HL-60 (cell line): ENCODE measurements around the gene ALG6.

Experiments used
- DNase-seq, 2 experiments: peaks; one replicate each; pipeline ENCODE4 v3.0.0-alpha.2; 2010 to 2020; ENCODE audit warnings: low read depth in 1 of 2, low spot score in 1 of 2
- H3K27ac ChIP-seq: fragments of 250-450 bp; sonication (Bioruptor Pico); replicated peaks from 2 replicates; pipeline ENCODE4 v1.5.1; 2020; ENCODE audit warnings: mild to moderate bottlenecking, moderate library complexity
- H3K27me3 ChIP-seq: fragments of 250-450 bp; sonication (Bioruptor Pico); 2 replicates; pipeline ENCODE4 v1.5.1; 2021; ENCODE audit warnings: mild to moderate bottlenecking, moderate library complexity; ENCODE audit not compliant: insufficient read depth, poor library complexity, severe bottlenecking
- H3K4me3 ChIP-seq: replicated peaks from 2 replicates; pipeline ENCODE4 v1.5.1; 2011; ENCODE audit warnings: mild to moderate bottlenecking, control low read depth, low read length; ENCODE audit not compliant: insufficient read depth
- GABPA ChIP-seq: IDR thresholded peaks from 2 replicates; pipeline ENCODE4 v1.6.1; 2012; ENCODE audit warnings: low read depth
- POLR2AphosphoS5 ChIP-seq: IDR thresholded peaks from 2 replicates; pipeline ENCODE4 v1.6.1; 2012; ENCODE audit warnings: low read depth
- SPI1 ChIP-seq: IDR thresholded peaks from 2 replicates; pipeline ENCODE4 v1.6.1; 2012; ENCODE audit warnings: low read depth, mild to moderate bottlenecking, borderline replicate concordance
- TF ChIP-seq, protein P1 (sequence below): IDR thresholded peaks from one replicate; pipeline ENCODE4 v1.5.1; 2011; ENCODE audit warnings: low read length, control low read depth, inconsistent platforms; ENCODE audit not compliant: insufficient read depth
- TF ChIP-seq, protein P2 (sequence below): IDR thresholded peaks from 2 replicates; pipeline ENCODE4 v1.6.1; 2012; ENCODE audit warnings: low read depth; ENCODE audit not compliant: insufficient replicate concordance

ALG6 gene

GRCh38 chr1:63475761-63476160 is 108.3 kb downstream of the ALG6 start:
- DNase-seq: no peak
- no peak overlapping the region for H3K27ac ChIP-seq
- H3K27me3 ChIP-seq: no peaks in the 10 kb centered on the region
- TF ChIP-seq, protein P1, sequence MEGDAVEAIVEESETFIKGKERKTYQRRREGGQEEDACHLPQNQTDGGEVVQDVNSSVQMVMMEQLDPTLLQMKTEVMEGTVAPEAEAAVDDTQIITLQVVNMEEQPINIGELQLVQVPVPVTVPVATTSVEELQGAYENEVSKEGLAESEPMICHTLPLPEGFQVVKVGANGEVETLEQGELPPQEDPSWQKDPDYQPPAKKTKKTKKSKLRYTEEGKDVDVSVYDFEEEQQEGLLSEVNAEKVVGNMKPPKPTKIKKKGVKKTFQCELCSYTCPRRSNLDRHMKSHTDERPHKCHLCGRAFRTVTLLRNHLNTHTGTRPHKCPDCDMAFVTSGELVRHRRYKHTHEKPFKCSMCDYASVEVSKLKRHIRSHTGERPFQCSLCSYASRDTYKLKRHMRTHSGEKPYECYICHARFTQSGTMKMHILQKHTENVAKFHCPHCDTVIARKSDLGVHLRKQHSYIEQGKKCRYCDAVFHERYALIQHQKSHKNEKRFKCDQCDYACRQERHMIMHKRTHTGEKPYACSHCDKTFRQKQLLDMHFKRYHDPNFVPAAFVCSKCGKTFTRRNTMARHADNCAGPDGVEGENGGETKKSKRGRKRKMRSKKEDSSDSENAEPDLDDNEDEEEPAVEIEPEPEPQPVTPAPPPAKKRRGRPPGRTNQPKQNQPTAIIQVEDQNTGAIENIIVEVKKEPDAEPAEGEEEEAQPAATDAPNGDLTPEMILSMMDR: no peak
- TF ChIP-seq POLR2AphosphoS5 (no peak), SPI1 (no peak), GABPA (no peak)
- TF ChIP-seq, protein P2, sequence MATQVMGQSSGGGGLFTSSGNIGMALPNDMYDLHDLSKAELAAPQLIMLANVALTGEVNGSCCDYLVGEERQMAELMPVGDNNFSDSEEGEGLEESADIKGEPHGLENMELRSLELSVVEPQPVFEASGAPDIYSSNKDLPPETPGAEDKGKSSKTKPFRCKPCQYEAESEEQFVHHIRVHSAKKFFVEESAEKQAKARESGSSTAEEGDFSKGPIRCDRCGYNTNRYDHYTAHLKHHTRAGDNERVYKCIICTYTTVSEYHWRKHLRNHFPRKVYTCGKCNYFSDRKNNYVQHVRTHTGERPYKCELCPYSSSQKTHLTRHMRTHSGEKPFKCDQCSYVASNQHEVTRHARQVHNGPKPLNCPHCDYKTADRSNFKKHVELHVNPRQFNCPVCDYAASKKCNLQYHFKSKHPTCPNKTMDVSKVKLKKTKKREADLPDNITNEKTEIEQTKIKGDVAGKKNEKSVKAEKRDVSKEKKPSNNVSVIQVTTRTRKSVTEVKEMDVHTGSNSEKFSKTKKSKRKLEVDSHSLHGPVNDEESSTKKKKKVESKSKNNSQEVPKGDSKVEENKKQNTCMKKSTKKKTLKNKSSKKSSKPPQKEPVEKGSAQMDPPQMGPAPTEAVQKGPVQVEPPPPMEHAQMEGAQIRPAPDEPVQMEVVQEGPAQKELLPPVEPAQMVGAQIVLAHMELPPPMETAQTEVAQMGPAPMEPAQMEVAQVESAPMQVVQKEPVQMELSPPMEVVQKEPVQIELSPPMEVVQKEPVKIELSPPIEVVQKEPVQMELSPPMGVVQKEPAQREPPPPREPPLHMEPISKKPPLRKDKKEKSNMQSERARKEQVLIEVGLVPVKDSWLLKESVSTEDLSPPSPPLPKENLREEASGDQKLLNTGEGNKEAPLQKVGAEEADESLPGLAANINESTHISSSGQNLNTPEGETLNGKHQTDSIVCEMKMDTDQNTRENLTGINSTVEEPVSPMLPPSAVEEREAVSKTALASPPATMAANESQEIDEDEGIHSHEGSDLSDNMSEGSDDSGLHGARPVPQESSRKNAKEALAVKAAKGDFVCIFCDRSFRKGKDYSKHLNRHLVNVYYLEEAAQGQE: no peak
- H3K4me3 ChIP-seq: no peak overlapping the region

- H3K27ac ChIP-seq: no peak overlapping the region
- H3K27me3 ChIP-seq: no peaks in the 10 kb centered on the region
- DNase-seq: no peak
- TF ChIP-seq, protein P2: no peak
- TF ChIP-seq GABPA (no peak), SPI1 (no peak), POLR2AphosphoS5 (no peak)
- TF ChIP-seq, protein P1: no peak
- H3K4me3 ChIP-seq: no peak overlapping the region
Observed at GRCh38 chr1:63480057-63480456, 112.6 kb downstream of the ALG6 start.

- H3K27ac ChIP-seq: no peak overlapping the region
- TF ChIP-seq GABPA (no peak), POLR2AphosphoS5 (no peak)
- no peak overlapping the region for H3K4me3 ChIP-seq
- H3K27me3 ChIP-seq: no peaks in the 10 kb centered on the region
- DNase-seq: no peak
Observed at GRCh38 chr1:63486629-63487028, 119.2 kb downstream of the ALG6 start.

DNA sequence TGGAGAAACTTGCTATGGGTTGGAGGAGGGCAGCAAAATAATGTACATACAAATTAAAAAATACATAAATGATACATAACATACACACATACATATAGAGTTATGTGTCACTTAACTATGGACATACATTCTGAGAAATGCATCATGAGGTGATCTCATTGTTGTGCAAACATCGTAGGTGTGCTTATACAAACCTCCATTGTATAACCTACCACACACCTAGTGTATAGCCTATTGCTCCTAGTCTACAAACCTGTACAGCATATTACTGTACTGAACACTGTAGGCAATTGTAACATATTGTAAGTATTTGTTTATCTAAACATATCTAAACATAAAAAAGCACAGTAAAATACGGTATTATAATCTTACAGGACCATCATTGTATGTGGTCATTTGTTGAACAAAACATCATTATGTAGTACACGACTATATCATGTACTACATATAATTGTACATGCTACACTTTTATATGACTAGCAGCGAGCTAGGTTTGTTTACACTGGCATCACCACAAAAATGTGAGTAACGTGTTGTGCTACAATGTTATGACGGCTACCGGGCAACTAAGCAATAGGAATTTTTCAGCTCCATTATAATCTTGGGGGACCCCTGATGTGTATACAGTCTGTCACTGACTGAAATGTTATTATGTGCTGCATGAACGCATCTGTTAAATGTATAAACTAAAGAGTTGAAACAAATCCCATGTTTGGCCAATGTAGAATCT is 120.1 kb downstream of the ALG6 start:
- TF ChIP-seq GABPA (no peak), SPI1 (no peak), POLR2AphosphoS5 (no peak)
- TF ChIP-seq, protein P1: no peak
- TF ChIP-seq, protein P2: no peak
- no peak overlapping the region for H3K4me3 ChIP-seq
- DNase-seq: no peak
- H3K27ac ChIP-seq: no peak overlapping the region
- no peaks in the 10 kb centered on the region for H3K27me3 ChIP-seq
